BJ (cell line): ENCODE data around the gene ATP10B. TPM values are rescaled to one million over a fixed set of nuclear protein-coding genes. Genes with fewer than 3 reads are reported as not detected.

Experiments used
- CTCF ChIA-PET: fragments of 350-600 bp; formaldehyde crosslinking; extraction: SDS; loops from one replicate; lab custom pipeline; 2021; ENCODE audit warnings: antibody characterized with exemption, inconsistent platforms; lab: Yijun Ruan, JAX
- POLR2A ChIA-PET: fragments of 300-600 bp; sonication (Branson Sonifier 250); formaldehyde crosslinking; extraction: SDS; loops from one replicate; lab custom pipeline; 2021; ENCODE audit warnings: antibody characterized with exemption; lab: Charles Lee
- DNase-seq: peaks from one replicate; pipeline ENCODE4 v3.0.0-alpha.2; 2011; ENCODE audit warnings: low read depth
- H3K27me3 ChIP-seq: 2 replicates; pipeline ENCODE4 v1.6.0; 2011; ENCODE audit warnings: low read length; ENCODE audit not compliant: control insufficient read depth, insufficient read depth
- H3K36me3 ChIP-seq: 2 replicates; pipeline ENCODE4 v1.5.1; 2011; ENCODE audit warnings: low read length; ENCODE audit not compliant: control insufficient read depth, insufficient read depth
- H3K4me3 ChIP-seq: 2 replicates; pipeline ENCODE4 v1.5.1; 2011; ENCODE audit warnings: low read depth, mild to moderate bottlenecking, control low read depth, low read length
- CTCF ChIP-seq: IDR thresholded peaks from 2 replicates; pipeline ENCODE4 v1.5.1; 2011; ENCODE audit warnings: low read depth, mild to moderate bottlenecking, control low read depth, inconsistent platforms, low read length, moderate library complexity; ENCODE audit not compliant: insufficient read depth
- polyA plus RNA-seq: library from polyadenylated mRNA; depleted of rRNA; stranded (reverse); fragments of >200 nt; gene quantifications from 2 replicates; pipeline ENCODE4 v1.2.3, GENCODE V29; 2011

ATP10B gene
- polyA plus RNA-seq, 1 experiment = not detected

GRCh38 chr5:160627921-160628618 lies 223.9 kb downstream of the ATP10B start:
- CTCF ChIA-PET = no interaction called here

GRCh38 chr5:160626322-160626721 lies 225.7 kb downstream of the ATP10B start:
- no peak for TF ChIP-seq CTCF
- no peak for DNase-seq
- Histone ChIP-seq H3K36me3 (no peaks in the 10 kb centered on the region), H3K4me3 (no peak overlapping the region), H3K27me3 (no peaks in the 10 kb centered on the region)
- CTCF ChIA-PET = no interaction called here
- POLR2A ChIA-PET = no interaction called here

More at GRCh38 chr5:160627921-160628618, 223.9 kb downstream of the ATP10B start:
- POLR2A ChIA-PET = no interaction called here
- H3K27me3 ChIP-seq = no peaks in the 10 kb centered on the region
- no peaks in the 10 kb centered on the region for H3K36me3 ChIP-seq
- TF ChIP-seq CTCF = no peak
- DNase-seq = no peak
- H3K4me3 ChIP-seq = no peak overlapping the region

GRCh38 chr5:160621526-160621925 lies 230.5 kb downstream of the ATP10B start:
- no peak for TF ChIP-seq CTCF
- Histone ChIP-seq H3K36me3 (no peaks in the 10 kb centered on the region), H3K4me3 (no peak overlapping the region), H3K27me3 (no peaks in the 10 kb centered on the region)
- ChIA-PET CTCF (no interaction called here), POLR2A (no interaction called here)
- no peak for DNase-seq

- H3K27me3 ChIP-seq = no peaks in the 10 kb centered on the region
Measured at GRCh38 chr5:160620401-160620800, 231.6 kb downstream of the ATP10B start.

DNA sequence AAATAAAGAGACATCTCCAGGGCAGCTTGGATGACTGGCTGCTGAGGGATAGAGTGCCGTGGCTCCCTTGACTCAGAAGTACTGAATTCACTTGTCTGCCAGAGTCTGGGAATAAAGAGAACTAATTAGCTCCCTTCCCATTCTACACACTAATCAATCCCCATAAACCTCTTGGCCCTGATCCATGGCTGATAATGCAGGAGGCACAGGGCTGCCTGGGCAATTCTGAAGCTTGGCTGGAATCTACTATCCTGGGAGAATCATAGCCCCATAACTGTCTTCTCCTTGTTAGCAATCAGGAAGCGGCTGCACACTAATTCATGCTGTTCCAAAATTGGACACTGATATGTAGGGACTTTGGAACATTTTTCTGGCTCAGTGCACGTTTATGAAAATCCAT lies 232.6 kb downstream of the ATP10B start:
- Histone ChIP-seq H3K4me3 (no peak overlapping the region), H3K27me3 (no peaks in the 10 kb centered on the region), H3K36me3 (no peaks in the 10 kb centered on the region)
- no peak for TF ChIP-seq CTCF
- ChIA-PET CTCF (no interaction called here), POLR2A (no interaction called here)
- DNase-seq = no peak

More at GRCh38 chr5:160620401-160620800, 231.6 kb downstream of the ATP10B start:
- Histone ChIP-seq H3K36me3 (no peaks in the 10 kb centered on the region), H3K4me3 (no peak overlapping the region)
- ChIA-PET POLR2A (no interaction called here), CTCF (no interaction called here)
- no peak for DNase-seq
- TF ChIP-seq CTCF = no peak
